Ascending aorta (tissue), 2 donors: ENCODE measurements around the gene PIGO. TPM values are rescaled to one million over a fixed set of nuclear protein-coding genes. Genes with fewer than 3 reads are reported as not detected.
A peak's percentile ranks its signal among the peaks of the same experiment; 100 is the strongest.

ENCODE experiments used
- DNase-seq, 2 donors: peaks; one replicate each; pipeline ENCODE4 v3.0.0-alpha.2; 2019; ENCODE audit warnings: low spot score in 2 of 2
- H3K27ac ChIP-seq, 2 donors: fragments of 200-600 bp; sonication (generic); one replicate each; pipeline ENCODE4 v1.5.1; 2016 to 2017; ENCODE audit warnings: mild to moderate bottlenecking in 1 of 2
- H3K27me3 ChIP-seq: fragments of 200-600 bp; sonication (generic); one replicate; pipeline ENCODE4 v1.5.1; 2017
- H3K36me3 ChIP-seq, 2 donors: fragments of 200-600 bp; sonication (generic); one replicate each; pipeline ENCODE4 v1.5.1; 2016
- H3K4me1 ChIP-seq, 2 donors: fragments of 200-600 bp; sonication (generic); one replicate each; pipeline ENCODE4 v1.5.1; 2016 to 2017; ENCODE audit warnings: mild to moderate bottlenecking in 1 of 2
- H3K4me3 ChIP-seq, 2 donors: fragments of 200-600 bp; sonication (generic); one replicate each; pipeline ENCODE4 v1.5.1; 2016 to 2017; ENCODE audit warnings: mild to moderate bottlenecking in 1 of 2
- H3K9me3 ChIP-seq, 2 donors: fragments of 200-600 bp; sonication (generic); one replicate each; pipeline ENCODE4 v1.5.1; 2016
- intact Hi-C: fragments of 100-400 bp; cut with DNase I; formaldehyde crosslinking; loops from one replicate; pipeline ENCODE4 v1.15.1; 2023
- total RNA-seq: library from RNA; depleted of rRNA; stranded (reverse); fragments of >200 nt; gene quantifications from one replicate; pipeline ENCODE4 v1.1.0, GENCODE V29; 2016
- TF ChIP-seq, protein P1 (sequence below), 3 experiments: fragments of 200-600 bp in 2 of 3; fragments of 450-650 bp in 1 of 3; sonication (generic) in 2 of 3; IDR thresholded peaks; one replicate each; pipeline ENCODE4 v1.5.1; 2016 to 2019; ENCODE audit warnings: antibody characterized with exemption in 3 of 3, mild to moderate bottlenecking in 1 of 3, moderate library complexity in 1 of 3

The PIGO gene
- total RNA-seq, 1 donor from 2014 or later, result 2.4 TPM

GRCh38 chr9:35108946-35109575, 12.7 kb upstream of the PIGO start:
- Histone ChIP-seq H3K9me3 (no peaks in the 10 kb centered on the region), H3K27me3 (no peaks in the 10 kb centered on the region), H3K4me1 (peaks cover 13 to 31% of the 10 kb centered on the region in 2 donors), H3K36me3 (peaks cover 40 to 45% of the 10 kb centered on the region in 2 donors), H3K27ac (peak overlapping the region; percentile 98 to 99), H3K4me3 (no peak overlapping the region)
- intact Hi-C loops, result no loop called here
- DNase-seq, result peak in 1 of 2 donors; percentile 58
- TF ChIP-seq, protein P1, sequence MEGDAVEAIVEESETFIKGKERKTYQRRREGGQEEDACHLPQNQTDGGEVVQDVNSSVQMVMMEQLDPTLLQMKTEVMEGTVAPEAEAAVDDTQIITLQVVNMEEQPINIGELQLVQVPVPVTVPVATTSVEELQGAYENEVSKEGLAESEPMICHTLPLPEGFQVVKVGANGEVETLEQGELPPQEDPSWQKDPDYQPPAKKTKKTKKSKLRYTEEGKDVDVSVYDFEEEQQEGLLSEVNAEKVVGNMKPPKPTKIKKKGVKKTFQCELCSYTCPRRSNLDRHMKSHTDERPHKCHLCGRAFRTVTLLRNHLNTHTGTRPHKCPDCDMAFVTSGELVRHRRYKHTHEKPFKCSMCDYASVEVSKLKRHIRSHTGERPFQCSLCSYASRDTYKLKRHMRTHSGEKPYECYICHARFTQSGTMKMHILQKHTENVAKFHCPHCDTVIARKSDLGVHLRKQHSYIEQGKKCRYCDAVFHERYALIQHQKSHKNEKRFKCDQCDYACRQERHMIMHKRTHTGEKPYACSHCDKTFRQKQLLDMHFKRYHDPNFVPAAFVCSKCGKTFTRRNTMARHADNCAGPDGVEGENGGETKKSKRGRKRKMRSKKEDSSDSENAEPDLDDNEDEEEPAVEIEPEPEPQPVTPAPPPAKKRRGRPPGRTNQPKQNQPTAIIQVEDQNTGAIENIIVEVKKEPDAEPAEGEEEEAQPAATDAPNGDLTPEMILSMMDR (IDR thresholded peaks at IDR 0.05), result no peak

DNA sequence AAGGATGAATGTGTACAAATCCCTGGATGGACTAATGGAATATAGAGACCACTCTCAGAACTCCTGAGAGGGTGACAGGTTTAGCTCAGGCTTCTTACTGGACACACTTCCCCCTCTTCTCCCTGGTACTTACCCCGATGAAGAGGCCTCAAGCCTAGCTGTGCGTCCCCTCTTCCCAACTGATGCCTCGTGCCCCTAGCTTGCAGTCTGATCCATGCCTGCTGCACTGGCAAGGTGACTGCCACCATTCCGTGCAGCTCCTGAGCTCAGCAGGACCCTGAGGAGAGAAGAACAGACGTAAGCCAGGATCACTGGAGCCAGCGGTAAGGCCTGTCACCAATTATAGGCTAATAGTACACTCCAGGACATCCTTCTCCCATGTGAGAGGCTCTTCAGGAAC, 12.1 kb upstream of the PIGO start:
- Histone ChIP-seq H3K27me3 (no peaks in the 10 kb centered on the region), H3K4me3 (no peak overlapping the region), H3K36me3 (peaks cover 40 to 45% of the 10 kb centered on the region in 2 donors), H3K4me1 (peaks cover 9 to 26% of the 10 kb centered on the region in 2 donors), H3K27ac (no peak overlapping the region), H3K9me3 (no peaks in the 10 kb centered on the region)
- intact Hi-C loops, result no loop called here
- no peak for DNase-seq
- TF ChIP-seq, protein P1 (IDR thresholded peaks at IDR 0.05), result no peak

- Histone ChIP-seq H3K27me3 (no peaks in the 10 kb centered on the region), H3K4me1 (peaks cover 8 to 18% of the 10 kb centered on the region in 2 donors), H3K36me3 (peaks cover 40 to 45% of the 10 kb centered on the region in 2 donors), H3K9me3 (no peaks in the 10 kb centered on the region), H3K27ac (no peak overlapping the region), H3K4me3 (no peak overlapping the region)
- TF ChIP-seq, protein P1 (IDR thresholded peaks at IDR 0.05), result no peak
- intact Hi-C loops, result no loop called here
- peak in 1 of 2 donors; percentile 60 for DNase-seq
Measured at GRCh38 chr9:35107297-35108290, 11.2 kb upstream of the PIGO start.

DNA sequence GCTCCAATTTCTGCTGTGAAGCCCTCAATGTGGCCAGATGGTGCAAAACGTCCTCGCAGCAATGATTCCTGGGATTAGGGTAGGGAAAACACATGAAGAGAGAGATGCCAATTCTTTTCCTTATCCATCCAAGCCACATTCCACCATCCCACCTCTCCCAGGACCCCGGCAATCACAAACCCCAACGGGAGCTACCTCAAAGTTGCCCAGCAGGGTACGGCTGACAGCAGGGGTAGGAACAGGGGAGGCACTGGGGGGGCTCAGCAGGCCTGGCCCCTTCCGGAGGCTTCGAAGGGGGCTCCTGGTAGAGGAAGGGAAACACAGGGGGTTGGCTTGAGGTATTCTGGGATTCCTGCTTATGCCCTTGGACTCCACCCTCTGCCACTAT, 9.9 kb upstream of the PIGO start:
- Histone ChIP-seq H3K27me3 (no peaks in the 10 kb centered on the region), H3K36me3 (peaks cover 40 to 48% of the 10 kb centered on the region in 2 donors), H3K4me1 (peaks cover 9 to 20% of the 10 kb centered on the region in 2 donors), H3K9me3 (no peaks in the 10 kb centered on the region), H3K27ac (no peak overlapping the region), H3K4me3 (no peak overlapping the region)
- DNase-seq, result no peak
- TF ChIP-seq, protein P1 (IDR thresholded peaks at IDR 0.05), result no peak
- intact Hi-C loops, result no loop called here

DNA sequence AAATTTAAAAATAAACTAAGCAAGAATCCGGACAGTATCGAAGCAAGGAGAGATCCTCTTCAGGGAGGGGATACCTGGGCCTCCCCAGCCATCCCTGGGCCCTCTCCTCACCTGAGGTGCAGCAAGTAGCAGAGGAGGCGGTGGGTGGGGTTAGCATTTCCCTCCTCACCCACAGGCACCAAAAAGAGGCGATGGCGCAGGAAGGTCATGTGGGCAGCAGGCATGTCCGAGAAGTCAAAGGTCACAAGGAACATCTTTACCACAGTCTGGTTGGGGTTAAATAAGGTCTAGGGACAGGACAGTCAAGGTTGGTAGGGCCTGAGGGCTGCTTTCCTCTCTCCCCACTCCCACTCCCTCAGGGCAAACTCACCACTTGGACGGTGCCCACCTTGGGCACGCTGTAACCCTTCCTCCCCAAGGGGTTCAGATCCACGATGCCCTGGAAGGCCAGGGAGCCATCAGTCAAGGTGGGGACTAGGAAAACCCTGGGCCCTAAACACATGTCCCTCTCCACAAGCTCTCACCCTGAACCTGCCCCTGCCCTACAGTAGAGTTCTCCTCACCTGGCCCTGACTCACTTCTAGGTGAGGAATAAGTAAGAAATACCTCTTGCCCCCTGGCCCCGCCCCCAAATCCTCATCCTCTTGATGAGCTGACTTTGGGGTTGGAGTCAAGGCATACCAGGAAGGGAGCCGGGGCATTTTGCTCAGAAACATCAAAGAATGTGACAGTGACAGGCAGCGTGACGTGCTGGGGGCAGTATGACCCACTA, 9.4 kb upstream of the PIGO start:
- peaks cover 9 to 21% of the 10 kb centered on the region in 2 donors for H3K4me1 ChIP-seq
- TF ChIP-seq, protein P1 (IDR thresholded peaks at IDR 0.05), result no peak
- intact Hi-C loops, result no loop called here
- no peak overlapping the region for H3K27ac ChIP-seq
- DNase-seq, result no peak
- H3K27me3 ChIP-seq, result no peaks in the 10 kb centered on the region
- no peak overlapping the region for H3K4me3 ChIP-seq
- H3K36me3 ChIP-seq, result peaks cover 40 to 53% of the 10 kb centered on the region in 2 donors
- H3K9me3 ChIP-seq, result no peaks in the 10 kb centered on the region
